AG09309 (cell line): ENCODE data around the gene CHD5.

Experiments
- DNase-seq: peaks from one replicate; pipeline ENCODE4 v3.0.0-alpha.2; 2010; ENCODE audit warnings: low read depth
- H3K4me3 ChIP-seq: 2 replicates; pipeline ENCODE4 v1.5.1; 2011; ENCODE audit warnings: mild to moderate bottlenecking, low read depth, low read length, moderate library complexity; ENCODE audit not compliant: control insufficient read depth
- TF ChIP-seq, protein P1 (sequence below): IDR thresholded peaks from 2 replicates; pipeline ENCODE4 v1.5.1; 2011; ENCODE audit warnings: mild to moderate bottlenecking, low read depth, low read length, inconsistent platforms; ENCODE audit not compliant: insufficient read depth, control insufficient read depth; ENCODE audit errors: missing control alignments

The CHD5 gene

DNA sequence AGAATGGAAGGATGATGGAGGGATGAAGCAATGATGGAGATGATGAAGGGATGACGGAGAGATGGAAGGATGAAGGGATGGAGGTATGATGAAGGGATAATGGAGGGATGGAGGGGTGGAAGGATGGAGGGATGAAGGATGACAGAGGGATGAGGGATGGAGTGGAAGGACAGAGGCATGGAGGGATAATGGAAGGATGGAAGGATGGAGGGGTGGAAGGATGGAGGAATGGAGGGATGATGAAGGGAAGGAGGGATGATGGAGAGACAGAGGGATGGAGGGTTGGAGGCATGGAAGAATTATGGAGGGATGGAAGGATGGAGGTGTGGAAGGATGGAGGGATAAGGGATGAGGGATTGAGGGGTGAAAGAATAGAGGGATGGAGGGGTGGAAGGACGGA is 71.6 kb downstream of the CHD5 start:
- DNase-seq = no peak
- H3K4me3 ChIP-seq = no peak overlapping the region
- TF ChIP-seq, protein P1, sequence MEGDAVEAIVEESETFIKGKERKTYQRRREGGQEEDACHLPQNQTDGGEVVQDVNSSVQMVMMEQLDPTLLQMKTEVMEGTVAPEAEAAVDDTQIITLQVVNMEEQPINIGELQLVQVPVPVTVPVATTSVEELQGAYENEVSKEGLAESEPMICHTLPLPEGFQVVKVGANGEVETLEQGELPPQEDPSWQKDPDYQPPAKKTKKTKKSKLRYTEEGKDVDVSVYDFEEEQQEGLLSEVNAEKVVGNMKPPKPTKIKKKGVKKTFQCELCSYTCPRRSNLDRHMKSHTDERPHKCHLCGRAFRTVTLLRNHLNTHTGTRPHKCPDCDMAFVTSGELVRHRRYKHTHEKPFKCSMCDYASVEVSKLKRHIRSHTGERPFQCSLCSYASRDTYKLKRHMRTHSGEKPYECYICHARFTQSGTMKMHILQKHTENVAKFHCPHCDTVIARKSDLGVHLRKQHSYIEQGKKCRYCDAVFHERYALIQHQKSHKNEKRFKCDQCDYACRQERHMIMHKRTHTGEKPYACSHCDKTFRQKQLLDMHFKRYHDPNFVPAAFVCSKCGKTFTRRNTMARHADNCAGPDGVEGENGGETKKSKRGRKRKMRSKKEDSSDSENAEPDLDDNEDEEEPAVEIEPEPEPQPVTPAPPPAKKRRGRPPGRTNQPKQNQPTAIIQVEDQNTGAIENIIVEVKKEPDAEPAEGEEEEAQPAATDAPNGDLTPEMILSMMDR = no peak

DNA sequence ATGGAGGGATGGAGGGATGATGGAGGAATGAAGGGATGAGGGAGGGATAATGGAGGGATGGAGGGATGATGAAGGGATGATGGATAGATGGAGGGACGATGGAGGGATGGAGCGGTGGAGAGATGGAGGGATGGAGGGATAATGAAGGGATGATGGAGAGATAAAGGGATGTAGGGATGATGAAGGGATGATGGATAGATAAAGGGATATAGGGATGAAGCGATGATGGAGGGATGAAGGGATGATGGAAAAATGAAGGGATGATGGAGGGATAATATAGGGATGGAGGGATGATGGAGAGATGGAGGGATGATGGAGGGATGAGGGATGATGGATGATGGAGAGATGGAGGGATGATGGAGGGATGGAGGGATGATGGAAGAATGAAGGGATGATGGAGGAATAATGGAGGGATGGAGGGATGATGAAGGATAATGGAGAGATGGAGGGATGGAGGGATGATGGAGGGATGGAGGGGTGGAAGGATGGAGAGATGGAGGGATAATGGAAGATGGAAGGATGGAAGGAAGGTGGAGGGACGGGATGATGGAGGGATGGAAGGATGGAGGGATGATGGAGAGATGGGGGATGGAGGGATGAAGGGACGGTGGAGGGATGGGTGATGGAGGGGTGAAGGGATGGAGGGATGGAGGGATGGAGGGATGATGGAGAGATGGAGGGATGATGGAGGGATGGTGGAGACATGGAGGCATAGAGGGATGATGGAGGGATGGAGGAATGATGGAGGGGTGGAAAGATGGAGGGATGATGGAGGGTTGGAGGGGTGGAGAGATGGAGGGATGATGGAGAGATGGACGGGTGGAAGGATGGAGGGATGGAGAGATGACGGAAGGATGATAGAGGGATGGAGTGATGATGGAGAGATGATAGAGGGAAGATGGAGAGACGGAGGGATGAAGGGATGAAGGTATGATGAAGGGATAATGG is 72.4 kb downstream of the CHD5 start:
- no peak for DNase-seq
- no peak overlapping the region for H3K4me3 ChIP-seq
- TF ChIP-seq, protein P1 = no peak

DNA sequence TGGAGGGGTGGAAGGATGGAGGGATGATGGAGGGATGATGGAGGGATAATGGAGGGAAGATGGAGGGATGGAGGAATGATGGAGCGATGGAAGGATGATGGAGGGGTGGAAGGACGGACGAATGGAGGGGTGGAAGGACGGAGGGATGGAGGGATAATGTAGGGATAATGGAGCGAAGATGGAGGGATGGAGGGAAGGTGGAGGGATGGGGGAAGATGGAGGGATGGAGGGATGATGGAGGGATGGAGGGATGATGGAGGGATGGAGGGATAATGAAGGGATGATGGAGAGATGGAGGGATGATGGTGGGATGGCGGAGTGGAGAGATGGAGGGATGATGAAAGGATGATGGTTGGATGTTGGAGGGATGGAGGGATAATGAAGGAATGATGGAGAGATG is 73.1 kb downstream of the CHD5 start:
- DNase-seq = no peak
- TF ChIP-seq, protein P1 = no peak
- no peak overlapping the region for H3K4me3 ChIP-seq

DNA sequence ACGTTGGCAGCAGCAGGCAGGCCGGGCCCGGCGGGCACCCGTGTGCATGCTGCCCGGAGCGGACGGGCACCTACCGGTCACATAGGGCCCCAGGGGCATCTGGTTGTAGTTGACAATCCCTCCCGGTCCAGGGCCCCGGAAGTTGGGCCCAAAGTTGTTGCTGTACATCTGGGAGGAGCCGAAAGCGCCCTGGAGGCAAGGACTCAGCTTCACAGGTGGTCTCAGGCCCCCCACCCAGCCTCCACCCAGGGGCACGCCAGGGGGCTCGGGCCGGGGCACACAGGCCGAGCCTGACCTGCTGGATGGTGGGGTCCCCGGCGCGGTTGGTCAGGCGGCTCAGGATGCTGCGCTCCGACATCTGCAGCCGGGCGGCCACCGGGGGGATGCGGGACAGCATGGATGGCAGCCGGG is 73.8 kb downstream of the CHD5 start:
- no peak for DNase-seq
- H3K4me3 ChIP-seq = no peak overlapping the region
- TF ChIP-seq, protein P1 = no peak

DNA sequence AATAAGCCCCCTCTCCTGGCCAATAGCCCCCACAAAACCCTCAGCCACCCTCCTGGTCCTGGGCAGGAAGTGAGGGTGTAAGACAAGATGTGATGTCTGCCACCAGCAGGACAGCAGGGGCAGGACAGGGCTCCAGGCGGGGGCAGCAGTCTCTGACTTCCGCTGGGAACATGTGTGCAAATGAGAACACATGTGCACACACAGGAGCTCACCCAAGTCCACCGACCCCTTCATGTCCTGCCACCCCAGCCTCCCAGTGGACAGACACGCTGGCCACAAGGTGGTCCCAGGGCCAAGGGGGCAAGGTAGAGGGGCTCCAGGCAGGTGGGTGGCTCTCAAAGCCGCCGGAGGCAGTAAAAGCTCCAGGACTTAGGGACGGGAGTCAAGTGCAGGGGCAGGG is 74.4 kb downstream of the CHD5 start:
- TF ChIP-seq, protein P1 = no peak
- no peak overlapping the region for H3K4me3 ChIP-seq
- DNase-seq = no peak

DNA sequence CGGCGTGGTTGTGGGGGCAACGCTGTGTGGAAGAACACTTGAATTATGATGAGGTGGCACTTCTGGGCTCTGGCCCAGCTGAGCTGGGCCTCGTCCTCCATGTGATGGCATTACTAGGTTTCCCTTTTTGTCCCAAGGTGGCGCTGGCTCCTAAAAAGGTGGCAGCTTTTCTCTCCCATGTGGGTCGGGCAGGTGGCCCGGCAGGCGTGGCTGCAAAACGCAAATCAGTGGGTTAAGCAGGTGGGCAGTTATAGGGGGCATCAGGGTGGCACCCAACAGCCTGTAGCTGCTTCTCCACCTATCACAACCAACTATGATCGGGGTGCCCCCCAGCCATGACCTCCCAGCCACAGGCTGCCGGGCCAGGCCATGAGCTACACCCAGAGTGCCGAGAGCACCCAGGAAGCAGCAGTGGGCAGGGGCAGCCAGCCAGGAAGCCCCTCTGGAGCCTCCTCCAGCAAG is 74.9 kb downstream of the CHD5 start:
- DNase-seq = no peak
- TF ChIP-seq, protein P1 = no peak
- no peak overlapping the region for H3K4me3 ChIP-seq
